BLaER1 treated with 17β-estradiol and CSF1 and Interleukin-3, amounts not matched to agents 10 nM and 100 nM (cell line): ENCODE results near the gene CTIF.
A peak's percentile ranks its signal among the peaks of the same experiment; 100 is the strongest.

Source experiments
- H3K27ac ChIP-seq, 11 experiments: shearing (Covaris generic); formaldehyde crosslinking; 2 replicates each; pipeline ENCODE4 v1.8.1; 2022
- H3K27me3 ChIP-seq, 11 experiments: shearing (Covaris generic); formaldehyde crosslinking; 2 replicates each; pipeline ENCODE4 v1.8.1; 2022
- H3K36me3 ChIP-seq, 11 experiments: shearing (Covaris generic); formaldehyde crosslinking; 2 replicates each; pipeline ENCODE4 v1.8.1; 2022
- H3K4me1 ChIP-seq, 10 experiments: shearing (Covaris generic); formaldehyde crosslinking; 2 replicates each; pipeline ENCODE4 v1.8.1; 2022
- H3K4me2 ChIP-seq, 11 experiments: shearing (Covaris generic); formaldehyde crosslinking; 2 replicates each; pipeline ENCODE4 v1.8.1; 2022
- H3K4me3 ChIP-seq, 10 experiments: shearing (Covaris generic); formaldehyde crosslinking; 2 replicates each; pipeline ENCODE4 v1.8.1; 2022
- H3K9ac ChIP-seq, 11 experiments: shearing (Covaris generic); formaldehyde crosslinking; 2 replicates each; pipeline ENCODE4 v1.8.1; 2022
- H3K9me3 ChIP-seq, 11 experiments: shearing (Covaris generic); formaldehyde crosslinking; replicated peaks in 1 of 11; 2 replicates each; pipeline ENCODE4 v1.8.1; 2022
- H4K20me1 ChIP-seq, 11 experiments: shearing (Covaris generic); formaldehyde crosslinking; 2 replicates each; pipeline ENCODE4 v1.8.1; 2022
- Cebpa-rat ChIP-seq, 11 experiments: shearing (Covaris generic); IDR thresholded peaks; 2 replicates each; pipeline ENCODE4 v1.8.1; 2022

Gene CTIF

GRCh38 chr18:48619016-48619415, 80.2 kb downstream of the CTIF start:
- H3K9me3 ChIP-seq = no peaks in the 10 kb centered on the region
- peaks cover 0 to 33% (median 10%) of the 10 kb centered on the region in 11 experiments; a peak in 9 of 22 replicates for H3K36me3 ChIP-seq
- no peak for TF ChIP-seq Cebpa-rat (IDR thresholded peaks at IDR 0.05)
- peaks cover 0 to 29% (median 23%) of the 10 kb centered on the region in 10 experiments; a peak in 15 of 20 replicates for H3K4me1 ChIP-seq
- H4K20me1 ChIP-seq = peaks cover 9 to 66% (median 40%) of the 10 kb centered on the region in 11 experiments; a peak in 19 of 22 replicates
- H3K27ac ChIP-seq = no peak overlapping the region
- no peak overlapping the region for H3K4me2 ChIP-seq
- no peak overlapping the region for H3K9ac ChIP-seq
- H3K27me3 ChIP-seq = no peaks in the 10 kb centered on the region
- no peak overlapping the region for H3K4me3 ChIP-seq

DNA sequence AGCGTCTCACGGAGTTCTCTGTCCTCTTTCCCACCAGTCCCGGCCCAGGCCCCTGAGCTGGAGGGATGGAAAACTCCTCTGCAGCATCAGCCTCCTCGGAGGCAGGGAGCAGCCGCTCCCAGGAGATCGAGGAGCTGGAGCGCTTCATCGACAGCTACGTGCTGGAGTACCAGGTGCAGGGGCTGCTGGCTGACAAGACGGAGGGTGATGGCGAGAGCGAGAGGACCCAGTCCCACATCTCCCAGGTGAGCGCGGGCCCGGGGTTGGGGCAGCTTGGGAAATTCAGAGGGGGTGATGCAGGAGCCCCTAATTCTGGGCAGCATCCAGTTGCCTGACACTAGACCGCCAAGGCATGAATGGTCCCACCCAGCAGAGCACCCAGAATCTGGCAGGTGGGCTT, 80.7 kb downstream of the CTIF start:
- H4K20me1 ChIP-seq = peaks cover 9 to 63% (median 39%) of the 10 kb centered on the region in 11 experiments; a peak in 18 of 22 replicates
- no peaks in the 10 kb centered on the region for H3K27me3 ChIP-seq
- H3K4me2 ChIP-seq = no peak overlapping the region
- peaks cover 0 to 37% (median 10%) of the 10 kb centered on the region in 11 experiments; a peak in 9 of 22 replicates for H3K36me3 ChIP-seq
- TF ChIP-seq Cebpa-rat (IDR thresholded peaks at IDR 0.05) = no peak
- no peak overlapping the region for H3K9ac ChIP-seq
- H3K4me3 ChIP-seq = no peak overlapping the region
- H3K4me1 ChIP-seq = peaks cover 0 to 29% (median 23%) of the 10 kb centered on the region in 10 experiments; a peak in 15 of 20 replicates
- no peaks in the 10 kb centered on the region for H3K9me3 ChIP-seq
- H3K27ac ChIP-seq = no peak overlapping the region

- Histone ChIP-seq H3K27me3 (no peaks in the 10 kb centered on the region), H3K4me1 (peaks cover 0 to 29% (median 23%) of the 10 kb centered on the region in 10 experiments; a peak in 15 of 20 replicates), H3K4me2 (no peak overlapping the region), H3K9me3 (no peaks in the 10 kb centered on the region), H4K20me1 (peaks cover 9 to 60% (median 35%) of the 10 kb centered on the region in 11 experiments; a peak in 18 of 22 replicates), H3K4me3 (no peak overlapping the region), H3K36me3 (peaks cover 0 to 40% (median 10%) of the 10 kb centered on the region in 11 experiments; a peak in 9 of 22 replicates), H3K9ac (no peak overlapping the region), H3K27ac (no peak overlapping the region)
- TF ChIP-seq Cebpa-rat (IDR thresholded peaks at IDR 0.05) = no peak
Observed at GRCh38 chr18:48620071-48620470, 81.2 kb downstream of the CTIF start.

DNA sequence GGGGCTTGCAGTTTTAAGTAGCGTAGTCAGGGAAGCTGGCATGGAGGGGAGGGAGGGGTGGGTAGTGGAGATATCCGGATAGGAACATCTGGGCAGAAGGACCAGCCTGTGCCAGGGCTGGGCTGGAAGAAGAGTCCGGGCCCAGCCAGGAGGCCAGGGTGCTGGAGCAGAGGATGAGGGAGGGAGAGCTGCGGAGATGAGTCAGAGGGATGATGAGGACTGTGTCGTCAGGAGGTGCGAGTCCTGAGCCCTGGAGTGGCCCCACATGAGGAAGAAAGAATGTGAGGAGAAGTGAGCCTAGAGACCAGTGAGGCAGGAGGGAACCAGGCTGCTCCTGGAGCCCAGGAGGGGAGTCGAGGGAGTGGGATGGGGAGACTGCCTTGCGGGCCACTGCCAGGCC, 82.4 kb downstream of the CTIF start:
- 0 out of 22 replicates have a peak overlapping the region, but pooled peaks of 1 of the 11 experiments have one; percentile 2 for H3K9ac ChIP-seq
- H3K27ac ChIP-seq = no peak overlapping the region
- peaks cover 0 to 48% (median 13%) of the 10 kb centered on the region in 11 experiments; a peak in 9 of 22 replicates for H3K36me3 ChIP-seq
- TF ChIP-seq Cebpa-rat (IDR thresholded peaks at IDR 0.05) = no peak
- H3K27me3 ChIP-seq = no peaks in the 10 kb centered on the region
- H3K9me3 ChIP-seq = no peaks in the 10 kb centered on the region
- H3K4me3 ChIP-seq = no peak overlapping the region
- H3K4me1 ChIP-seq = peaks cover 0 to 29% (median 23%) of the 10 kb centered on the region in 10 experiments; a peak in 15 of 20 replicates
- peak overlapping the region in 6 of 11 experiments; percentile 18 to 52 (median 48); a peak in 7 of 22 replicates for H3K4me2 ChIP-seq
- peaks cover 9 to 48% (median 27%) of the 10 kb centered on the region in 11 experiments; a peak in 18 of 22 replicates for H4K20me1 ChIP-seq

DNA sequence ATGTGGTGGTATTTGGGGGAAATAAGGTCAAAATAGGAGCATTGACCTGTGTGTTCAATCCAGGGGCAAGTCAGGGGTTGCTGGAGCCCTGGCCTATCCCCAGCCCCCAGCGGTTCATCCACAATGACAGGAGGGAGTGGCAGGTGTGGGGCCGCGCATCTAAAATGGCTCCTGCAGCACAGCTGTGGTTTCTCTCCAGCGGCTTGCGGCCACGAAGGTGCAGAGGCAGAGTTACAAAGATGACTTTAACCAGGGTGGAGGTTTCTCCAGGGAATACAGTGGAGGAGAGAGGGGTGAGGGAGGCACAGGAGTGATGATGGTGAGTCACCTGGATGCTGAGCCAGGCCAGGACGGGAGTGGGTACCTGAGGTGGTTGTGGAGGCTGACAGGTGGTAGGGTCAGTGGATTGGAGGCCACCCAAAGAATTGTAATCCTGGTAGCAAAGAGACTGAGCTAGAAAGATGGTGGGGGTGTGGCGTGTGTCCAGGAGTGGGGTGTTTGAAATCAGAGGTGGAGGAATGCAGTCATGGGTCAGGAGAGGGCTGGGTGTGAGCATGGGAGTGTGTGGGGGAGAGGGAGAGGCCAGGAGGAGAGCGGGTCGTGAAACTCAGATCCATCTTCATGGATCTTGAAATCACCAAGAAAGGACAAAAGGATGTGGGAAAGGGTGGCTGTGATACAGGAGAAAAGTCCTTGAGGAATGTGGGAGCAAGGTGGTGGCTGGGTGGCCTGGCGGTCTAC, 83.2 kb downstream of the CTIF start:
- peaks cover 0 to 48% (median 13%) of the 10 kb centered on the region in 11 experiments; a peak in 9 of 22 replicates for H3K36me3 ChIP-seq
- no peak overlapping the region for H3K4me3 ChIP-seq
- no peaks in the 10 kb centered on the region for H3K9me3 ChIP-seq
- H3K9ac ChIP-seq = 0 out of 22 replicates have a peak overlapping the region, but pooled peaks of 1 of the 11 experiments have one; percentile 2
- peak overlapping the region in 7 of 11 experiments; percentile 13 to 52 (median 48); a peak in 12 of 22 replicates for H3K4me2 ChIP-seq
- no peaks in the 10 kb centered on the region for H3K27me3 ChIP-seq
- H3K4me1 ChIP-seq = peaks cover 0 to 29% (median 23%) of the 10 kb centered on the region in 10 experiments; a peak in 15 of 20 replicates
- no peak overlapping the region for H3K27ac ChIP-seq
- TF ChIP-seq Cebpa-rat (IDR thresholded peaks at IDR 0.05) = no peak
- H4K20me1 ChIP-seq = peaks cover 7 to 41% (median 23%) of the 10 kb centered on the region in 11 experiments; a peak in 17 of 22 replicates

DNA sequence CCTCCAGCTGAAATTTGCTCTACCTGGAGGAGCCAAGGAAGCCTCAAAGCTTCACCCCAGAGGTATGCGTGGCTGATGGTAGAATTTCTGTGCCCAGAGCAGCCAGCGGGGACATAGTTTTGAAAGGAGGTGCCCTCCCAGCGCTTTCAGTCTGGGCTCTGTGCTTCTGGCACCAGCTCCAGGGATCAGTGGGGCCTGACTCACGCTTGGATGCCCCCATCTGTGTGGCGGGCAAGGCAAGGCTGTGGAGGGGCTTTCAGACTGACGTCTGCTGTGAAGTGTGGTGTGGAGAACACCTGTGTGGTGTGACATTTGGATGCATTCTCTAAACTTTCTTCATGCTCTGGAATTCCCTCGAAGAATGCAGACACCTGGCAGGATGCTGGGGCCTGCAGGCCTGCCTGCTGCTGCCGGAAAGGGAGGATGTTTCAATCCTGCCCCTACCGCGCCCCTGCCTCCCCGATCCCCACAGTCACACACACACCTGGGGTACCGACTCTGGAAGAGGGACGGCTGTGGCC, 84.1 kb downstream of the CTIF start:
- peaks cover 0 to 25% (median 23%) of the 10 kb centered on the region in 10 experiments; a peak in 15 of 20 replicates for H3K4me1 ChIP-seq
- no peak overlapping the region for H3K9ac ChIP-seq
- TF ChIP-seq Cebpa-rat (IDR thresholded peaks at IDR 0.05) = no peak
- H3K27ac ChIP-seq = no peak overlapping the region
- no peak overlapping the region for H3K4me3 ChIP-seq
- H4K20me1 ChIP-seq = peaks cover 0 to 31% (median 14%) of the 10 kb centered on the region in 11 experiments; a peak in 12 of 22 replicates
- H3K27me3 ChIP-seq = no peaks in the 10 kb centered on the region
- H3K36me3 ChIP-seq = peaks cover 0 to 48% (median 13%) of the 10 kb centered on the region in 11 experiments; a peak in 9 of 22 replicates
- H3K4me2 ChIP-seq = peak overlapping the region in 9 of 11 experiments; percentile 5 to 52 (median 38); a peak in 15 of 22 replicates
- H3K9me3 ChIP-seq = no peaks in the 10 kb centered on the region

- H3K27ac ChIP-seq = no peak overlapping the region
- peaks cover 0 to 24% (median 9%) of the 10 kb centered on the region in 11 experiments; a peak in 9 of 22 replicates for H4K20me1 ChIP-seq
- H3K27me3 ChIP-seq = no peaks in the 10 kb centered on the region
- no peaks in the 10 kb centered on the region for H3K9me3 ChIP-seq
- TF ChIP-seq Cebpa-rat (IDR thresholded peaks at IDR 0.05) = no peak
- peak overlapping the region in 7 of 11 experiments; percentile 5 to 52 (median 48); a peak in 9 of 22 replicates for H3K4me2 ChIP-seq
- peaks cover 0 to 25% (median 23%) of the 10 kb centered on the region in 10 experiments; a peak in 15 of 20 replicates for H3K4me1 ChIP-seq
- no peak overlapping the region for H3K4me3 ChIP-seq
- no peak overlapping the region for H3K9ac ChIP-seq
- H3K36me3 ChIP-seq = peaks cover 0 to 55% (median 19%) of the 10 kb centered on the region in 11 experiments; a peak in 10 of 22 replicates
Observed at GRCh38 chr18:48623468-48624235, 84.8 kb downstream of the CTIF start.

DNA sequence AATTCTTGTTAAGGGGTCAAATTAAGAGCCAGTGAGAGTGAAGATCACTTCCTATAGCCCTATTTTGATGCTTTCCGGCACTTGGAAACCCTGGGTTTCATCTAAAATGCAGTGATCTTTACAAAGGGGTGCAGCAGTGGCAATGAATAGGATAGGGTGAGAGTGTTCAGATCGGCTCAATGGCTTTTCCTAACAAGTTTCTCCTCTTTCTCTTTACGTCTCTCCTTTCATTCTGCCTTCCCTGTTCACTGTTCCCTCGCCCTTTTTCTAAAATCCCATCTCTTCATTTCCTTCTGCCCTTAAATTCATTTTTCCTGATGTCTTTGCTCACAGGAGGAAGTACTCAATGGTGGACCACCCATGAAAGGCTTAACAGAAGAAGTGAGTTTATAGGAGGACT, 86.0 kb downstream of the CTIF start:
- Histone ChIP-seq H3K9me3 (no peaks in the 10 kb centered on the region), H3K27me3 (no peaks in the 10 kb centered on the region), H3K4me1 (peaks cover 0 to 25% (median 23%) of the 10 kb centered on the region in 10 experiments; a peak in 15 of 20 replicates), H3K36me3 (peaks cover 0 to 54% (median 14%) of the 10 kb centered on the region in 11 experiments; a peak in 11 of 22 replicates), H3K4me3 (no peak overlapping the region), H3K27ac (no peak overlapping the region), H4K20me1 (peaks cover 0 to 15% (median 4%) of the 10 kb centered on the region in 11 experiments; a peak in 8 of 22 replicates), H3K4me2 (no peak overlapping the region), H3K9ac (no peak overlapping the region)
- no peak for TF ChIP-seq Cebpa-rat (IDR thresholded peaks at IDR 0.05)
